SU-DHL-6 (cell line): ENCODE measurements around the gene MYT1.

ENCODE experiments used
- EZH2phosphoT487 ChIP-seq: fragments of 200-600 bp; sonication (generic), shearing (Covaris generic); conservative IDR thresholded peaks from 2 replicates; pipeline ENCODE4 v1.6.1; 2018; ENCODE audit warnings: mild to moderate bottlenecking, antibody characterized with exemption, low read length, moderate library complexity, mixed read lengths
- TF ChIP-seq, protein P1 (sequence below): fragments of 200-600 bp; sonication (generic); IDR thresholded peaks from one replicate; pipeline ENCODE4 v1.5.1; 2017; ENCODE audit warnings: antibody characterized with exemption, mild to moderate bottlenecking, low read length, moderate library complexity; ENCODE audit not compliant: insufficient read depth, poor library complexity, severe bottlenecking

DNA sequence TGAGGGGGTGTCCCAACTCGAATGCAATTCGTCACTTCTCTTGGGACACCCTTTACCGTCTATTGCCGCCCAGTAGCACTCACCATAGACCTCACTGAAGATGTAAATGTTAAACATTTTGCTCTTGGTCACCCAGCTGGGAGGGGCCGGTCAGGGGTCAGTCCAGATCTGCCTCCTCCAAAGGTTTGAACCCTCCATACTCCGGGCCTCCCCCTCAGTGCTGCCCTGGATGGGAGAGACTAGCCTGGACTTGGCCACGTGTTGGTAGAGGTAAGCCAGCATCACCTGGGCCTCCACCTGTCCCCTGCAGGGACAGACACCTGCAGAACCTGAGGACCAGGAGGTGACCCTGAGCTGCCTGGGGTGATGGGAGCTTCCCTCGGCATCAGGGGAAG is 5.0 kb upstream of the MYT1 start:
- TF ChIP-seq, protein P1, sequence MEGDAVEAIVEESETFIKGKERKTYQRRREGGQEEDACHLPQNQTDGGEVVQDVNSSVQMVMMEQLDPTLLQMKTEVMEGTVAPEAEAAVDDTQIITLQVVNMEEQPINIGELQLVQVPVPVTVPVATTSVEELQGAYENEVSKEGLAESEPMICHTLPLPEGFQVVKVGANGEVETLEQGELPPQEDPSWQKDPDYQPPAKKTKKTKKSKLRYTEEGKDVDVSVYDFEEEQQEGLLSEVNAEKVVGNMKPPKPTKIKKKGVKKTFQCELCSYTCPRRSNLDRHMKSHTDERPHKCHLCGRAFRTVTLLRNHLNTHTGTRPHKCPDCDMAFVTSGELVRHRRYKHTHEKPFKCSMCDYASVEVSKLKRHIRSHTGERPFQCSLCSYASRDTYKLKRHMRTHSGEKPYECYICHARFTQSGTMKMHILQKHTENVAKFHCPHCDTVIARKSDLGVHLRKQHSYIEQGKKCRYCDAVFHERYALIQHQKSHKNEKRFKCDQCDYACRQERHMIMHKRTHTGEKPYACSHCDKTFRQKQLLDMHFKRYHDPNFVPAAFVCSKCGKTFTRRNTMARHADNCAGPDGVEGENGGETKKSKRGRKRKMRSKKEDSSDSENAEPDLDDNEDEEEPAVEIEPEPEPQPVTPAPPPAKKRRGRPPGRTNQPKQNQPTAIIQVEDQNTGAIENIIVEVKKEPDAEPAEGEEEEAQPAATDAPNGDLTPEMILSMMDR: no peak
- no peak for TF ChIP-seq EZH2phosphoT487
